Transverse colon (tissue), 4 donors: ENCODE measurements around the gene ASXL2. TPM values are rescaled to one million over a fixed set of nuclear protein-coding genes. Genes with fewer than 3 reads are reported as not detected.

Experiments
- DNase-seq: peaks from one replicate; pipeline ENCODE4 v3.0.0-alpha.2; 2019
- H3K27ac ChIP-seq, 4 donors: fragments of 200-600 bp; sonication (generic); 2 replicates each; pipeline ENCODE4 v1.5.1; 2016 to 2018; ENCODE audit warnings: inconsistent platforms in 4 of 4
- H3K27me3 ChIP-seq: fragments of 200-600 bp; sonication (generic); 2 replicates; pipeline ENCODE4 v1.5.1; 2017; ENCODE audit warnings: inconsistent platforms
- H3K36me3 ChIP-seq, 4 donors: fragments of 200-600 bp; sonication (generic); 2 replicates each; pipeline ENCODE4 v1.5.1; 2017 to 2019; ENCODE audit warnings: inconsistent platforms in 4 of 4
- H3K4me1 ChIP-seq, 4 donors: fragments of 200-600 bp; sonication (generic); 2 replicates each; pipeline ENCODE4 v1.5.1; 2017 to 2020; ENCODE audit warnings: inconsistent platforms in 4 of 4
- H3K4me3 ChIP-seq, 4 donors: fragments of 200-600 bp; sonication (generic); 1 replicate in 1 of 4; 2 replicates in 3 of 4; pipeline versions ENCODE4 v1.5.1 to v1.6.1; 2017 to 2019; ENCODE audit warnings: inconsistent platforms in 4 of 4
- H3K9me3 ChIP-seq, 2 donors: fragments of 200-600 bp; sonication (generic); 2 replicates each; pipeline ENCODE4 v1.5.1; 2017 to 2019; ENCODE audit warnings: inconsistent platforms in 2 of 2
- CTCF ChIP-seq, 5 experiments: fragments of 200-600 bp in 3 of 5; fragments of 450-650 bp in 2 of 5; sonication (generic) in 3 of 5; IDR thresholded peaks; 1 replicate in 2 of 5; 2 replicates in 3 of 5; pipeline ENCODE4 v1.5.1; 2016 to 2017; ENCODE audit warnings: antibody characterized with exemption in 5 of 5, inconsistent platforms in 3 of 5, mild to moderate bottlenecking in 2 of 5, moderate library complexity in 1 of 5
- EP300 ChIP-seq: sonication (generic); formaldehyde crosslinking; IDR thresholded peaks from one replicate; pipeline ENCODE4 v1.6.1; 2017; ENCODE audit warnings: antibody characterized with exemption, low read depth
- POLR2A ChIP-seq: fragments of 450-650 bp; IDR thresholded peaks from one replicate; pipeline ENCODE4 v1.6.1; 2016; ENCODE audit warnings: antibody characterized with exemption, mild to moderate bottlenecking, moderate library complexity
- POLR2AphosphoS5 ChIP-seq, 3 donors: sonication (generic); formaldehyde crosslinking; IDR thresholded peaks; one replicate each; pipeline ENCODE4 v1.6.1; 2016; ENCODE audit warnings: antibody characterized with exemption in 3 of 3
- WGBS, 2 donors: methylation state at CpG; one replicate each; pipeline ENCODE4 v1.1.5; 2018; ENCODE audit warnings: low coverage in 1 of 2; 5-methylcytosine and 5-hydroxymethylcytosine counted together
- in situ Hi-C, 4 donors: fragments of 200-750 bp; cut with MboI; loops; one replicate each; pipeline versions ENCODE4 v1.15.0 to v1.15.1; 2017; ENCODE audit warnings: low sequenced_read_pairs in 3 of 4, low pct_ligation_motif_present in 1 of 4, low pct_unique_long_range_greater_than_20kb in 1 of 4
- intact Hi-C: fragments of 100-400 bp; cut with DNase I; formaldehyde crosslinking; loops from one replicate; pipeline ENCODE4 v1.15.1; 2023; ENCODE audit warnings: low total_unique reads
- total RNA-seq, 4 donors: library from RNA; depleted of rRNA; stranded (reverse); fragments of >200 nt; gene quantifications; one replicate each; pipeline ENCODE4 v1.1.0, GENCODE V29; 2016

ASXL2 gene
- total RNA-seq, 4 donors from 2014 or later, result 17.3 to 36.6 (median 23.3) TPM

GRCh38 chr2:25763575-25763974 is 114.7 kb downstream of the ASXL2 start:
- no peak for DNase-seq
- WGBS, 2 donors, result 94 to 100% methylated on average over 1 of the region's 1 CpG
- TF ChIP-seq CTCF (IDR thresholded peaks at IDR 0.05) (no peak), EP300 (no peak), POLR2AphosphoS5 (IDR thresholded peaks at IDR 0.05) (no peak), POLR2A (no peak)
- no peaks in the 10 kb centered on the region for H3K27me3 ChIP-seq
- H3K36me3 ChIP-seq, result peaks cover 0 to 36% (median 13%) of the 10 kb centered on the region in 4 donors
- peaks cover 0 to 3% (median 0%) of the 10 kb centered on the region in 4 donors for H3K4me1 ChIP-seq
- intact Hi-C loops, result no loop called here
- no peaks in the 10 kb centered on the region for H3K9me3 ChIP-seq
- H3K4me3 ChIP-seq, result no peak overlapping the region
- in situ Hi-C loops, result no loop called here
- H3K27ac ChIP-seq, result no peak overlapping the region

GRCh38 chr2:25760297-25760696 is 118.0 kb downstream of the ASXL2 start:
- intact Hi-C loops, result no loop called here
- DNase-seq, result no peak
- Histone ChIP-seq H3K27me3 (no peaks in the 10 kb centered on the region), H3K36me3 (peaks cover 0 to 12% (median 4%) of the 10 kb centered on the region in 4 donors), H3K27ac (no peak overlapping the region), H3K4me3 (no peak overlapping the region), H3K9me3 (no peaks in the 10 kb centered on the region), H3K4me1 (peaks cover 0 to 12% (median 0%) of the 10 kb centered on the region in 4 donors)
- no peak for TF ChIP-seq EP300
- TF ChIP-seq POLR2A, result no peak
- no peak for TF ChIP-seq CTCF (IDR thresholded peaks at IDR 0.05)
- TF ChIP-seq POLR2AphosphoS5 (IDR thresholded peaks at IDR 0.05), result no peak
- 93 to 100% methylated on average over 1 of the region's 1 CpG for WGBS, 2 donors
- in situ Hi-C loops, result no loop called here

GRCh38 chr2:25758348-25758747 is 119.9 kb downstream of the ASXL2 start:
- Histone ChIP-seq H3K4me1 (peaks cover 0 to 12% (median 0%) of the 10 kb centered on the region in 4 donors), H3K27me3 (no peaks in the 10 kb centered on the region), H3K27ac (peak overlapping the region in 1 of 4 donors; percentile 8), H3K4me3 (no peak overlapping the region), H3K36me3 (peaks cover 0 to 27% (median 9%) of the 10 kb centered on the region in 4 donors), H3K9me3 (no peaks in the 10 kb centered on the region)
- 38 to 69% methylated on average over 1 of the region's 1 CpG for WGBS, 2 donors
- intact Hi-C loops, result loop anchor here (10.0 kb wide), 1 partner anchor 416 kb away; the partner anchor contains the start of gene GAREM2
- TF ChIP-seq POLR2A, result no peak
- in situ Hi-C loops, result no loop called here
- DNase-seq, result no peak

- 42 to 58% methylated on average over 1 of the region's 1 CpG for WGBS, 2 donors
- peak overlapping the region in 1 of 4 donors; percentile 8 for H3K27ac ChIP-seq
- no peak for DNase-seq
These were observed 120.4 kb downstream of the ASXL2 start for GRCh38 chr2:25757906-25758305.

More at GRCh38 chr2:25757906-25758305, 120.4 kb downstream of the ASXL2 start:
- in situ Hi-C loops, result no loop called here
- Histone ChIP-seq H3K4me3 (no peak overlapping the region), H3K36me3 (peaks cover 0 to 32% (median 11%) of the 10 kb centered on the region in 4 donors), H3K4me1 (peaks cover 0 to 12% (median 0%) of the 10 kb centered on the region in 4 donors), H3K9me3 (no peaks in the 10 kb centered on the region), H3K27me3 (no peaks in the 10 kb centered on the region)
- TF ChIP-seq POLR2A (no peak), EP300 (no peak), CTCF (IDR thresholded peaks at IDR 0.05) (no peak), POLR2AphosphoS5 (IDR thresholded peaks at IDR 0.05) (no peak)
- intact Hi-C loops, result loop anchor here (10.0 kb wide), 1 partner anchor 417 kb away; the partner anchor contains the start of gene GAREM2
